NCI-H2171 (cell line): Measurements from ENCODE around the gene PPTC7.
"Not testable (repeated sequence)": the region's sequence is repeated elsewhere in the genome, so short reads cannot be mapped to it uniquely, and the experiment has no call there.

Source experiments
- DNase-seq: peaks from one replicate; lab custom pipeline; 2025; lab: John Stamatoyannopoulos, UW

PPTC7 gene

GRCh38 chr12:110561471-110562201 is 21.5 kb downstream of the PPTC7 start:
- no peak for DNase-seq

- DNase-seq = no peak
These were observed 22.2 kb downstream of the PPTC7 start for GRCh38 chr12:110560946-110561345.

GRCh38 chr12:110560048-110560447 is 23.1 kb downstream of the PPTC7 start:
- DNase-seq = no peak

GRCh38 chr12:110558945-110559344 is 24.2 kb downstream of the PPTC7 start:
- DNase-seq = not testable (repeated sequence)

- DNase-seq = no peak
These were observed 25.8 kb downstream of the PPTC7 start for GRCh38 chr12:110557300-110557699.

GRCh38 chr12:110556705-110557104 is 26.4 kb downstream of the PPTC7 start:
- DNase-seq = no peak

GRCh38 chr12:110555577-110556406 is 27.3 kb downstream of the PPTC7 start:
- DNase-seq = no peak

GRCh38 chr12:110554184-110554583 is 28.9 kb downstream of the PPTC7 start:
- no peak for DNase-seq

GRCh38 chr12:110550981-110551380 is 32.1 kb downstream of the PPTC7 start:
- DNase-seq = no peak

GRCh38 chr12:110549716-110550115 is 33.4 kb downstream of the PPTC7 start:
- DNase-seq = no peak

- DNase-seq = no peak
These were observed 34.4 kb downstream of the PPTC7 start for GRCh38 chr12:110548678-110549077.

- DNase-seq = no peak
These were observed 36.0 kb downstream of the PPTC7 start for GRCh38 chr12:110547090-110547489.

GRCh38 chr12:110546339-110546738 is 36.8 kb downstream of the PPTC7 start:
- DNase-seq = no peak

- DNase-seq = no peak
These were observed 37.3 kb downstream of the PPTC7 start for GRCh38 chr12:110545812-110546211.

GRCh38 chr12:110545259-110545658 is 37.9 kb downstream of the PPTC7 start:
- DNase-seq = not testable (repeated sequence)

- no peak for DNase-seq
These were observed 39.2 kb downstream of the PPTC7 start for GRCh38 chr12:110543965-110544364.

- peak; percentile 11 for DNase-seq
These were observed 39.7 kb downstream of the PPTC7 start for GRCh38 chr12:110543252-110543959.

- DNase-seq = no peak
These were observed 43.1 kb downstream of the PPTC7 start for GRCh38 chr12:110540048-110540447.

GRCh38 chr12:110538869-110539622 is 44.1 kb downstream of the PPTC7 start:
- no peak for DNase-seq

- no peak for DNase-seq
These were observed 45.3 kb downstream of the PPTC7 start for GRCh38 chr12:110537605-110538409.
